Panc1 (cell line): ENCODE data around the gene XG. TPM values are rescaled to one million over a fixed set of nuclear protein-coding genes. Genes with fewer than 3 reads are reported as not detected.

Experiments used
- ATAC-seq: fragments of 200-7000 bp; cut with Tn5 transposase; 2 replicates; pipeline ENCODE4 v1.9.1; 2020; ENCODE audit warnings: mild to moderate bottlenecking, moderate library complexity
- BruUV-seq: library from RNA; stranded (reverse); fragments of 400-500 nt; replicated peaks from 2 replicates; lab custom pipeline; 2021; lab: Mats Ljungman, UMichigan
- CTCF ChIA-PET: fragments of 300-600 bp; sonication (Branson Sonifier 250); formaldehyde crosslinking; loops from one replicate; lab custom pipeline; 2022; ENCODE audit warnings: antibody characterized with exemption; lab: Charles Lee
- POLR2A ChIA-PET: fragments of 300-600 bp; sonication (Branson Sonifier 250); formaldehyde crosslinking; loops from one replicate; lab custom pipeline; 2022; ENCODE audit warnings: antibody characterized with exemption; lab: Charles Lee
- DNase-seq: peaks from one replicate; pipeline ENCODE4 v3.0.0-alpha.2; 2010; ENCODE audit warnings: low read depth, low spot score
- H3K27ac ChIP-seq: 2 replicates; pipeline ENCODE4 v1.5.1; 2011; ENCODE audit warnings: mild to moderate bottlenecking, low read length, inconsistent platforms
- H3K27me3 ChIP-seq: fragments of 200-500 bp; sonication (Bioruptor generic); 2 replicates; pipeline ENCODE4 v1.6.0; 2014; ENCODE audit warnings: low read length, inconsistent platforms; ENCODE audit not compliant: control insufficient read depth, insufficient read depth
- H3K36me3 ChIP-seq: fragments of 200-500 bp; sonication (Bioruptor generic); 2 replicates; pipeline ENCODE4 v1.5.1; 2014; ENCODE audit warnings: inconsistent platforms, mild to moderate bottlenecking, low read length, moderate library complexity; ENCODE audit not compliant: control insufficient read depth, insufficient read depth
- H3K4me1 ChIP-seq: 2 replicates; pipeline ENCODE4 v1.5.1; 2011; ENCODE audit warnings: inconsistent platforms, mild to moderate bottlenecking, low read length, moderate library complexity; ENCODE audit not compliant: control insufficient read depth, insufficient read depth
- H3K4me3 ChIP-seq, 2 experiments: 2 replicates each; pipeline ENCODE4 v1.5.1; 2011 to 2012; ENCODE audit warnings: low read depth in 2 of 2, low read length in 2 of 2, mild to moderate bottlenecking in 2 of 2, inconsistent platforms in 1 of 2, moderate library complexity in 1 of 2
- H3K9me3 ChIP-seq: fragments of 200-500 bp; sonication (Bioruptor generic); 2 replicates; pipeline ENCODE4 v1.5.1; 2014; ENCODE audit warnings: low read depth, mild to moderate bottlenecking, inconsistent platforms, low read length, moderate library complexity; ENCODE audit not compliant: control insufficient read depth, insufficient read depth
- CTCF ChIP-seq: fragments of 450-650 bp; IDR thresholded peaks from 2 replicates; pipeline ENCODE4 v1.5.1; 2017; ENCODE audit warnings: mild to moderate bottlenecking
- POLR2AphosphoS5 ChIP-seq: IDR thresholded peaks from 2 replicates; pipeline ENCODE4 v1.6.1; 2012; ENCODE audit warnings: mild to moderate bottlenecking, low read depth, low read length, moderate library complexity
- REST ChIP-seq, 2 experiments: IDR thresholded peaks; 2 replicates each; pipeline ENCODE4 v1.6.1; 2011 to 2012; ENCODE audit warnings: low read depth in 2 of 2, control low read depth in 1 of 2, low read length in 1 of 2, mild to moderate bottlenecking in 1 of 2, moderate library complexity in 1 of 2; ENCODE audit not compliant: insufficient read depth in 1 of 2
- SIN3A ChIP-seq: IDR thresholded peaks from 2 replicates; pipeline ENCODE4 v1.6.1; 2012; ENCODE audit warnings: low read depth, mild to moderate bottlenecking, low read length, moderate library complexity, borderline replicate concordance; ENCODE audit not compliant: insufficient read depth
- TCF7L2 ChIP-seq: IDR thresholded peaks from 2 replicates; pipeline ENCODE4 v1.6.1; 2011; ENCODE audit warnings: mild to moderate bottlenecking, low read depth, low read length, inconsistent platforms
- in situ Hi-C: cut with HindIII; loops from 2 replicates; pipeline ENCODE4 v1.10.0; 2016; ENCODE audit warnings: low sequenced_read_pairs, low pct_unique_long_range_greater_than_20kb
- intact Hi-C: fragments of 100-400 bp; cut with micrococcal nuclease; formaldehyde crosslinking; loops from one replicate; pipeline ENCODE4 v1.10.0; 2022; ENCODE audit not compliant: unreplicated experiment
- total RNA-seq: library from RNA; stranded (reverse); gene quantifications from one replicate; pipeline ENCODE4 v1.2.1, GENCODE V29; 2021; ENCODE audit not compliant: unreplicated experiment

The XG gene
- total RNA-seq, 1 experiment from 2014 or later: not detected

GRCh38 chrX:2748171-2748814 is 3.5 kb upstream of the XG start:
- H3K36me3 ChIP-seq: no peaks in the 10 kb centered on the region
- DNase-seq: no peak
- in situ Hi-C loops (no loop called here), intact Hi-C loops (no loop called here)
- H3K4me3 ChIP-seq: no peak overlapping the region
- H3K27me3 ChIP-seq: no peaks in the 10 kb centered on the region
- no peak for TF ChIP-seq CTCF
- TF ChIP-seq POLR2AphosphoS5: no peak
- no peak for TF ChIP-seq REST (IDR thresholded peaks at IDR 0.05; ENCODE audit: insufficient read depth in 1 of 2, low read depth in 2 of 2, low read length in 1 of 2)
- no peak for TF ChIP-seq SIN3A
- no peak for TF ChIP-seq TCF7L2
- ATAC-seq: no peak
- no peak overlapping the region for H3K27ac ChIP-seq
- CTCF ChIA-PET: no interaction called here
- BruUV-seq: no TSS peak
- POLR2A ChIA-PET: no interaction called here
- no peaks in the 10 kb centered on the region for H3K4me1 ChIP-seq
- H3K9me3 ChIP-seq: no peaks in the 10 kb centered on the region

- no TSS peak for BruUV-seq
- POLR2A ChIA-PET: no interaction called here
- no peaks in the 10 kb centered on the region for H3K36me3 ChIP-seq
These were observed 3.0 kb upstream of the XG start for GRCh38 chrX:2748815-2749188.

More at GRCh38 chrX:2748815-2749188, 3.0 kb upstream of the XG start:
- ATAC-seq: no peak
- no peak overlapping the region for H3K27ac ChIP-seq
- TF ChIP-seq REST (IDR thresholded peaks at IDR 0.05; ENCODE audit: insufficient read depth in 1 of 2, low read depth in 2 of 2, low read length in 1 of 2) (no peak), CTCF (no peak), POLR2AphosphoS5 (no peak), TCF7L2 (no peak), SIN3A (no peak)
- no peak for DNase-seq
- CTCF ChIA-PET: no interaction called here
- intact Hi-C loops (no loop called here), in situ Hi-C loops (no loop called here)
- no peaks in the 10 kb centered on the region for H3K4me1 ChIP-seq
- no peak overlapping the region for H3K4me3 ChIP-seq
- H3K27me3 ChIP-seq: no peaks in the 10 kb centered on the region
- no peaks in the 10 kb centered on the region for H3K9me3 ChIP-seq
